ENCODE results near the gene HOMER3. TPM values are rescaled to one million over a fixed set of nuclear protein-coding genes. Genes with fewer than 3 reads are reported as not detected.

HOMER3 gene
- total RNA-seq, 4 donors from 2014 or later = 8.1 to 82.0 (median 12.7) TPM

- in situ Hi-C loops (cut with MboI; ENCODE audit: low pct_ligation_motif_present in 1 of 4, low pct_unique_long_range_greater_than_20kb in 1 of 4, low sequenced_read_pairs in 3 of 4) = no loop called here
- Histone ChIP-seq H3K27ac (peak overlapping the region in 1 of 4 donors; percentile 25), H3K9me3 (no peaks in the 10 kb centered on the region), H3K4me1 (peaks cover 0 to 20% (median 11%) of the 10 kb centered on the region in 4 donors), H3K4me3 (peak overlapping the region in 1 of 4 donors; percentile 21), H3K36me3 (no peaks in the 10 kb centered on the region), H3K27me3 (peaks cover 21% of the 10 kb centered on the region)
- 67 to 88% methylated on average over 5 to 18 of the region's 18 CpGs for WGBS, 2 donors (ENCODE audit: low coverage in 1 of 2)
- intact Hi-C loops (cut with DNase I; ENCODE audit: low total_unique reads) = no loop called here
- TF ChIP-seq POLR2AphosphoS5 (IDR thresholded peaks at IDR 0.05) (no peak), POLR2A (IDR thresholded peaks at IDR 0.05) (no peak), EP300 (IDR thresholded peaks at IDR 0.05; ENCODE audit: low read depth) (no peak)
- TF ChIP-seq, protein P1, sequence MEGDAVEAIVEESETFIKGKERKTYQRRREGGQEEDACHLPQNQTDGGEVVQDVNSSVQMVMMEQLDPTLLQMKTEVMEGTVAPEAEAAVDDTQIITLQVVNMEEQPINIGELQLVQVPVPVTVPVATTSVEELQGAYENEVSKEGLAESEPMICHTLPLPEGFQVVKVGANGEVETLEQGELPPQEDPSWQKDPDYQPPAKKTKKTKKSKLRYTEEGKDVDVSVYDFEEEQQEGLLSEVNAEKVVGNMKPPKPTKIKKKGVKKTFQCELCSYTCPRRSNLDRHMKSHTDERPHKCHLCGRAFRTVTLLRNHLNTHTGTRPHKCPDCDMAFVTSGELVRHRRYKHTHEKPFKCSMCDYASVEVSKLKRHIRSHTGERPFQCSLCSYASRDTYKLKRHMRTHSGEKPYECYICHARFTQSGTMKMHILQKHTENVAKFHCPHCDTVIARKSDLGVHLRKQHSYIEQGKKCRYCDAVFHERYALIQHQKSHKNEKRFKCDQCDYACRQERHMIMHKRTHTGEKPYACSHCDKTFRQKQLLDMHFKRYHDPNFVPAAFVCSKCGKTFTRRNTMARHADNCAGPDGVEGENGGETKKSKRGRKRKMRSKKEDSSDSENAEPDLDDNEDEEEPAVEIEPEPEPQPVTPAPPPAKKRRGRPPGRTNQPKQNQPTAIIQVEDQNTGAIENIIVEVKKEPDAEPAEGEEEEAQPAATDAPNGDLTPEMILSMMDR (IDR thresholded peaks at IDR 0.05) = no peak
- DNase-seq = no peak
These were observed 774 bp upstream of the HOMER3 start for GRCh38 chr19:18941628-18942354.

- in situ Hi-C loops (cut with MboI; ENCODE audit: low pct_ligation_motif_present in 1 of 4, low pct_unique_long_range_greater_than_20kb in 1 of 4, low sequenced_read_pairs in 3 of 4) (no loop called here), intact Hi-C loops (cut with DNase I; ENCODE audit: low total_unique reads) (no loop called here)
- WGBS, 2 donors (ENCODE audit: low coverage in 1 of 2) = 2% methylated on average over 44 of the region's 47 CpGs; no CpG with 5 or more reads in 1 of the 2 donors
- H3K27me3 ChIP-seq = peaks cover 21% of the 10 kb centered on the region
- DNase-seq = peak; percentile 60
- no peaks in the 10 kb centered on the region for H3K9me3 ChIP-seq
- peaks cover 0 to 20% (median 11%) of the 10 kb centered on the region in 4 donors for H3K4me1 ChIP-seq
- peak overlapping the region; percentile 41 to 73 (median 58) for H3K27ac ChIP-seq
- H3K36me3 ChIP-seq = no peaks in the 10 kb centered on the region
- H3K4me3 ChIP-seq = peak overlapping the region; percentile 48 to 84 (median 72)
- TF ChIP-seq POLR2AphosphoS5 (IDR thresholded peaks at IDR 0.05) (no peak), EP300 (IDR thresholded peaks at IDR 0.05; ENCODE audit: low read depth) (no peak), POLR2A (IDR thresholded peaks at IDR 0.05) (no peak)
- TF ChIP-seq, protein P1 (IDR thresholded peaks at IDR 0.05) = no peak
These were observed 872 bp downstream of the HOMER3 start for GRCh38 chr19:18939922-18940768.

DNA sequence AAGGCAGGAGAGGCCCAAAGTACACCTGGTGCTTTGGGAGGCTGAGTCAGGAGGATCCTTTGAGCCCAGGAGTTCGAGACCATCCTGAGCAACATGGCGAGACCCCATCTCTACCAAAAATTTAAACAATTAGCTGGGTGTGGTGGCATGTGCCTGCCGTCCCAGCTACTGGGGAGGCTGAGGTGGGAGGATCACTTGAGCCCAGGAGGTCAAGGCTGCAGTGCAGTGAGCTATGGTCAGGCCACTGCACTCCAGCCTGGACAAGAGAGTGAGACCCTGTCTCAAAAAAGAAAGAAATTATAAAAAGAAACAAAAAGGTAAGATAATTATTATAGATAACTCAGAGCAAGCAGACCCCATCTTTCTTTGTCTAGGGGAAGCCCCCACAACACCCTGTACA, 1.9 kb downstream of the HOMER3 start:
- 65 to 89% methylated on average over 2 to 3 of the region's 3 CpGs for WGBS, 2 donors (ENCODE audit: low coverage in 1 of 2)
- H3K4me3 ChIP-seq = no peak overlapping the region
- in situ Hi-C loops (cut with MboI; ENCODE audit: low pct_ligation_motif_present in 1 of 4, low pct_unique_long_range_greater_than_20kb in 1 of 4, low sequenced_read_pairs in 3 of 4) = no loop called here

GRCh38 chr19:18933297-18933696, 7.7 kb downstream of the HOMER3 start:
- Histone ChIP-seq H3K9me3 (no peaks in the 10 kb centered on the region), H3K27me3 (no peaks in the 10 kb centered on the region), H3K27ac (no peak overlapping the region), H3K4me3 (no peak overlapping the region), H3K36me3 (no peaks in the 10 kb centered on the region), H3K4me1 (peaks cover 0 to 8% (median 6%) of the 10 kb centered on the region in 4 donors)
- TF ChIP-seq EP300 (IDR thresholded peaks at IDR 0.05; ENCODE audit: low read depth) = no peak
- TF ChIP-seq, protein P1 (IDR thresholded peaks at IDR 0.05) = no peak
- TF ChIP-seq POLR2AphosphoS5 (IDR thresholded peaks at IDR 0.05) = no peak
- 71 to 89% methylated on average over 7 to 13 of the region's 13 CpGs for WGBS, 2 donors (ENCODE audit: low coverage in 1 of 2)
- in situ Hi-C loops (cut with MboI; ENCODE audit: low pct_ligation_motif_present in 1 of 4, low pct_unique_long_range_greater_than_20kb in 1 of 4, low sequenced_read_pairs in 3 of 4) (no loop called here), intact Hi-C loops (cut with DNase I; ENCODE audit: low total_unique reads) (no loop called here)
- DNase-seq = no peak

More for the DNA sequence above, 1.9 kb downstream of the HOMER3 start:
- Histone ChIP-seq H3K27ac (no peak overlapping the region), H3K4me1 (peaks cover 0 to 20% (median 11%) of the 10 kb centered on the region in 4 donors), H3K36me3 (no peaks in the 10 kb centered on the region), H3K27me3 (peaks cover 21% of the 10 kb centered on the region), H3K9me3 (no peaks in the 10 kb centered on the region)
- DNase-seq = no peak
- intact Hi-C loops (cut with DNase I; ENCODE audit: low total_unique reads) = no loop called here
- no peak for TF ChIP-seq POLR2A (IDR thresholded peaks at IDR 0.05)
